ELF-1 (cell line): ENCODE results near the gene MYL4.
A peak's percentile ranks its signal among the peaks of the same experiment; 100 is the strongest.

Experiments
- DNase-seq: peaks from one replicate; pipeline ENCODE4 v3.0.0-alpha.2; 2016; ENCODE audit warnings: low read depth, low spot score

Gene MYL4

DNA sequence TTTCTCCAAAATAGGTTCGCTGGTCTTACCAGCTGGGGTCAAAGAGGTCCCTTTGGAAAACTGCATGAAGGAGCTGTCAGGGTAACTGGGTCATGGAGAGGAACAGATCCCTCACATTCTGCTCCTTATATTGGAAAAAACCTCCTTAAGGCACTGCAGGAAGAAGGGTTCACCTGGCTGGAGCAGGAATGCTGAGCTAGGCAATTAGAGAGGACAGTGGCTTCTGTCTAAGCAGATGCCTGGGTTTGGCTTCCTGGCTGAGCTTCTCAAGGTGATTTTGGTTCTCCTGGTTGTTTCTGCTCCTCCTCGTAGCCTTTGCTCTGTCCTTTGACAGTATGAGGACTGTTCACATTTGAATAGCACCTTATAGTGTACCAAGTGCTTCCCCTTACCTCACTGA is 64.1 kb downstream of the MYL4 start:
- peak; percentile 7 for DNase-seq
